ENCODE data around the gene AGXT2. TPM values are rescaled to one million over a fixed set of nuclear protein-coding genes. Genes with fewer than 3 reads are reported as not detected.

Gene AGXT2
- total RNA-seq, 8 experiments from 2014 or later: 0.13 to 1.2 (median 0.33) TPM; not detected in 4

DNA sequence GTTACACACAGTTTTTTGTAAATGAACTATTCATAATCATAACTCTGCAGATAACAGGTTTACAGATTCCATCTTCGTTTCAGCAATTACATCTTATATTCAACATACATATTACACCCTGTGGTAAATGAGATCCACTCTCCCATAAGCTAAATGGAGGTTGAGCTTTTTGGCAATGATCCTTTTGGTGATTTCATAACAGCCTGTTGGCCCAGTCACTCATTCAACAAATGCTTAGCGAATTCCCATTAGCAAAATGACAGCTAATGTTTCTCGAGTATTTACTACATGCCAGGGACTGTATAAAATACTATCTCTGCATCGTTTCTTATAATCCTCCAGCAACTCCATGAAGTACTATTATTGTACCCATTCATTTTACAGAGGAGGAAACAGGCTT lies 25.4 kb upstream of the AGXT2 start:
- in situ Hi-C loops (cut with MboI; ENCODE audit: low pct_unique_long_range_greater_than_20kb in 2 of 9, low sequenced_read_pairs in 9 of 9, unreplicated experiment in 9 of 9): no loop called here
- Histone ChIP-seq H3K4me3 (no peak overlapping the region), H3K4me1 (replicated peaks in 1 of 2) (no peaks in the 10 kb centered on the region), H3K27ac (no peak overlapping the region)
- ATAC-seq (replicated peaks in 6 of 8): no peak
- WGBS, 10 experiments: 50 to 86% (median 71%) methylated on average over 1 to 4 of the region's 4 CpGs

DNA sequence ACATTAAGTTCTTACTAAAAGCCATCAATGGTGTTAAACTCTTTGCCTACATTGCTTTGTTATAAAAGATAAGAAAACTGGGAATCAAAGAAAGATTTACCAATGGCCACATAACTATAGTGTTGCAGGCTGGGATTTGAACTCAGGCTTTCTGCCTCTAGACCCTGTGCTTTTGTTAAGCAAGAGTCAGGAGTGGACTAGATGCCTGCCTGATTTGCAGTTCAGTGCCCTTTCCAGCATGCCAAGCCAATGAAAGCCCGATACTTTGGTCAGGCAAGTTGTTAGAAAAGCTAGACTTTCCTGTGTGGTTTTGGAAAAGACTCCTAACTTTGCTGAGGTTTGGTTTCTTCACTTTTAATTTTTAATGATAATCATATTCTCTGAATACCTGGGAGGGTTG lies 21.4 kb upstream of the AGXT2 start:
- WGBS, 10 experiments: 83 to 100% (median 100%) methylated on average over 1 of the region's 1 CpG; no CpG with 5 or more reads in 3 of the 10 experiments
- H3K4me3 ChIP-seq: no peak overlapping the region
- no peaks in the 10 kb centered on the region for H3K4me1 ChIP-seq (replicated peaks in 1 of 2)
- H3K27ac ChIP-seq: no peak overlapping the region
- ATAC-seq (replicated peaks in 6 of 8): no peak
- in situ Hi-C loops (cut with MboI; ENCODE audit: low pct_unique_long_range_greater_than_20kb in 2 of 9, low sequenced_read_pairs in 9 of 9, unreplicated experiment in 9 of 9): no loop called here

GRCh38 chr5:35067985-35068384 lies 20.2 kb upstream of the AGXT2 start:
- in situ Hi-C loops (cut with MboI; ENCODE audit: low pct_unique_long_range_greater_than_20kb in 2 of 9, low sequenced_read_pairs in 9 of 9, unreplicated experiment in 9 of 9): no loop called here
- 58 to 100% (median 83%) methylated on average over 1 to 2 of the region's 2 CpGs; no CpG with 5 or more reads in 3 of the 10 experiments for WGBS, 10 experiments
- no peak overlapping the region for H3K4me3 ChIP-seq
- ATAC-seq (replicated peaks in 6 of 8): peak in 3 of 8 experiments; percentile 51 to 84 (median 69)
- H3K27ac ChIP-seq: no peak overlapping the region
- H3K4me1 ChIP-seq (replicated peaks in 1 of 2): no peaks in the 10 kb centered on the region

- in situ Hi-C loops (cut with MboI; ENCODE audit: low pct_unique_long_range_greater_than_20kb in 2 of 9, low sequenced_read_pairs in 9 of 9, unreplicated experiment in 9 of 9): no loop called here
- WGBS, 10 experiments: 85 to 100% (median 90%) methylated on average over 1 to 5 of the region's 5 CpGs; no CpG with 5 or more reads in 2 of the 10 experiments
- no peaks in the 10 kb centered on the region for H3K4me1 ChIP-seq (replicated peaks in 1 of 2)
- H3K27ac ChIP-seq: no peak overlapping the region
- ATAC-seq (replicated peaks in 6 of 8): no peak
- H3K4me3 ChIP-seq: no peak overlapping the region
These were observed 18.6 kb upstream of the AGXT2 start for GRCh38 chr5:35066260-35066795.

- Histone ChIP-seq H3K4me3 (no peak overlapping the region), H3K4me1 (replicated peaks in 1 of 2) (no peaks in the 10 kb centered on the region), H3K27ac (no peak overlapping the region)
- in situ Hi-C loops (cut with MboI; ENCODE audit: low pct_unique_long_range_greater_than_20kb in 2 of 9, low sequenced_read_pairs in 9 of 9, unreplicated experiment in 9 of 9): no loop called here
- no peak for ATAC-seq (replicated peaks in 6 of 8)
- 21 to 94% (median 82%) methylated on average over 2 to 4 of the region's 4 CpGs; no CpG with 5 or more reads in 1 of the 10 experiments for WGBS, 10 experiments
These were observed 15.7 kb upstream of the AGXT2 start for GRCh38 chr5:35063414-35063813.

- WGBS, 10 experiments: 40 to 100% (median 100%) methylated on average over 1 to 2 of the region's 2 CpGs; no CpG with 5 or more reads in 4 of the 10 experiments
- in situ Hi-C loops (cut with MboI; ENCODE audit: low pct_unique_long_range_greater_than_20kb in 2 of 9, low sequenced_read_pairs in 9 of 9, unreplicated experiment in 9 of 9): no loop called here
- peak in 2 of 8 experiments; percentile 72 to 76 for ATAC-seq (replicated peaks in 6 of 8)
These were observed 13.5 kb upstream of the AGXT2 start for GRCh38 chr5:35061211-35061770.

DNA sequence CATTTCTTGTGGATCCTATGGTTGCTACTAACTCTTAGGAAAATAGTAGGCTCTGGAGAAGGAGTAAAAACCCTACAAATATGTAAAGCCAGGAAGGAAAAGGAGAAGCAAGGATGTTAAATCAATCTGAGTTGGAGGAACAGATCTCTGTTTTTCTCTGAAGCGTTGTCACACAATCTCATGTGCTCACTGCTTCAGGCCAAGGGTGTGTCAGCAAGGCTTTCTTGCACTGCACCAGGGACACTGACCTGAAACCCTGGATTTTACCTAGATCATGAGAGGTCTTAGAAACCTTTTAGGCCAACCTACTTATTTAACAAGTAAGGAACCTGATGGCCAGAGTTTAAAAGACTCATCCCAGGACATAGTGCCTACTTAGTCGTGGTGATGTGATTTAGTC lies 12.5 kb upstream of the AGXT2 start:
- peak in 2 of 8 experiments; percentile 62 to 65 for ATAC-seq (replicated peaks in 6 of 8)
- in situ Hi-C loops (cut with MboI; ENCODE audit: low pct_unique_long_range_greater_than_20kb in 2 of 9, low sequenced_read_pairs in 9 of 9, unreplicated experiment in 9 of 9): no loop called here
- WGBS, 10 experiments: 20 to 88% (median 65%) methylated on average over 1 to 2 of the region's 2 CpGs; no CpG with 5 or more reads in 2 of the 10 experiments

More at GRCh38 chr5:35061211-35061770, 13.5 kb upstream of the AGXT2 start:
- Histone ChIP-seq H3K4me1 (replicated peaks in 1 of 2) (no peaks in the 10 kb centered on the region), H3K4me3 (no peak overlapping the region), H3K27ac (no peak overlapping the region)

GRCh38 chr5:35059251-35059650 lies 11.5 kb upstream of the AGXT2 start:
- H3K4me1 ChIP-seq (replicated peaks in 1 of 2): no peaks in the 10 kb centered on the region
- H3K4me3 ChIP-seq: no peak overlapping the region
- H3K27ac ChIP-seq: no peak overlapping the region
- no peak for ATAC-seq (replicated peaks in 6 of 8)
- in situ Hi-C loops (cut with MboI; ENCODE audit: low pct_unique_long_range_greater_than_20kb in 2 of 9, low sequenced_read_pairs in 9 of 9, unreplicated experiment in 9 of 9): no loop called here

More for the DNA sequence above, 12.5 kb upstream of the AGXT2 start:
- Histone ChIP-seq H3K4me3 (no peak overlapping the region), H3K4me1 (replicated peaks in 1 of 2) (no peaks in the 10 kb centered on the region), H3K27ac (no peak overlapping the region)

- WGBS, 10 experiments: 33 to 95% (median 61%) methylated on average over 1 to 3 of the region's 3 CpGs; no CpG with 5 or more reads in 1 of the 10 experiments
- peak in 3 of 8 experiments; percentile 24 to 52 (median 31) for ATAC-seq (replicated peaks in 6 of 8)
- H3K27ac ChIP-seq: no peak overlapping the region
- H3K4me3 ChIP-seq: no peak overlapping the region
- in situ Hi-C loops (cut with MboI; ENCODE audit: low pct_unique_long_range_greater_than_20kb in 2 of 9, low sequenced_read_pairs in 9 of 9, unreplicated experiment in 9 of 9): no loop called here
- no peaks in the 10 kb centered on the region for H3K4me1 ChIP-seq (replicated peaks in 1 of 2)
These were observed 10.6 kb upstream of the AGXT2 start for GRCh38 chr5:35058374-35058788.

GRCh38 chr5:35056686-35057085 lies 8.9 kb upstream of the AGXT2 start:
- in situ Hi-C loops (cut with MboI; ENCODE audit: low pct_unique_long_range_greater_than_20kb in 2 of 9, low sequenced_read_pairs in 9 of 9, unreplicated experiment in 9 of 9): no loop called here
- no peak for ATAC-seq (replicated peaks in 6 of 8)
- no peak overlapping the region for H3K27ac ChIP-seq
- 0 to 92% (median 78%) methylated on average over 1 to 2 of the region's 2 CpGs for WGBS, 10 experiments
- no peaks in the 10 kb centered on the region for H3K4me1 ChIP-seq (replicated peaks in 1 of 2)
- no peak overlapping the region for H3K4me3 ChIP-seq

DNA sequence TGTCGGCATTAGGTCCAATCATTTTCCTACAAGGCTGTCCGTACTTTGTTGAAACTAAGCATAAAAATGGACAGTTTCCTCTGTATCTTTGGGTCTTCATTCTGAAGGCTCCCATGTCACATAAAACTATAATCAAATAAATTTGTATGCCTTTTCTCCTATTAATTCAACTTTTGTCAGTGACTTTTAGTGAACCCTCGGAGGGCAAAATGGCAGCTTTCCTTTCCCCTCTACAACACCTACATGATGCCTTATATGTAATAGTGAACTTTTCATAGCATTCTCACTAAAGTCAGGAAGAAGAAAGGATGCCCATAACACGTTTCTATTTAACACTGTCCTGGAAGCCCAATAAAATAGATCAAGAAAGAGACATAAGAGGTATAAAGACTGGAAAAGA lies 5.1 kb upstream of the AGXT2 start:
- 20 to 100% (median 80%) methylated on average over 1 to 4 of the region's 4 CpGs for WGBS, 10 experiments
- H3K4me1 ChIP-seq (replicated peaks in 1 of 2): no peaks in the 10 kb centered on the region
- H3K27ac ChIP-seq: no peak overlapping the region
- ATAC-seq (replicated peaks in 6 of 8): no peak
- in situ Hi-C loops (cut with MboI; ENCODE audit: low pct_unique_long_range_greater_than_20kb in 2 of 9, low sequenced_read_pairs in 9 of 9, unreplicated experiment in 9 of 9): no loop called here
- H3K4me3 ChIP-seq: no peak overlapping the region

DNA sequence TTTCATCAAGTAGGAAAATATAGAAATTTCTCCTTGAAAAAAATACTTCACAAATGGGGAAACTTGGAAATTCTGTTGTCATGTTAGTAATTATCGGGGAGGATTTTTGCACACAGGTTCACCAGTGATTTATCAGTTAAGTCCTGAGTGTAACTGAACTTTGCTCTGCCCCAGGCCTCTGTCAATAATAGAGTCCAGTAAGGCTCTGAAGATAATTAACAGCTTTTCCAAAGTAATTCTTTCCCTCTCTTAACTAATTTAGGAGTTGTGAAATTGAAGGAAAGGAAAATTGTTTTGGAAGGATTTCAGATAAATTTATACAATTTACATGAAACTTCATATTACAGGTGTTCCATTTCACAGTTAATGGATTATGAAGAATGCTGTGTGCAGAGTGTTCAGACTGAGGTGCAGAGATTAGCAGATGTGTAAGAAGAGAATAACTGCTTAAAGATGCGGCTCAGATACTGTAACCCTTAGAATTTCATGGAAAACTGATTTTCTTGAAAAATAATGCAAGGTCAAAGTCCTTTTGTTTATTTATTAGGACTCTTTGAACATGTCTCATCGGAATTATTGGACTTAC lies 2.9 kb upstream of the AGXT2 start:
- Histone ChIP-seq H3K4me3 (no peak overlapping the region), H3K4me1 (replicated peaks in 1 of 2) (no peaks in the 10 kb centered on the region), H3K27ac (no peak overlapping the region)
- ATAC-seq (replicated peaks in 6 of 8): no peak
- in situ Hi-C loops (cut with MboI; ENCODE audit: low pct_unique_long_range_greater_than_20kb in 2 of 9, low sequenced_read_pairs in 9 of 9, unreplicated experiment in 9 of 9): no loop called here
- 62 to 100% (median 91%) methylated on average over 1 to 3 of the region's 3 CpGs for WGBS, 10 experiments

GRCh38 chr5:35048910-35049309 lies 1.2 kb upstream of the AGXT2 start:
- Histone ChIP-seq H3K27ac (no peak overlapping the region), H3K4me3 (no peak overlapping the region), H3K4me1 (replicated peaks in 1 of 2) (no peaks in the 10 kb centered on the region)
- in situ Hi-C loops (cut with MboI; ENCODE audit: low pct_unique_long_range_greater_than_20kb in 2 of 9, low sequenced_read_pairs in 9 of 9, unreplicated experiment in 9 of 9): no loop called here
- ATAC-seq (replicated peaks in 6 of 8): no peak
- 67 to 100% (median 86%) methylated on average over 1 of the region's 1 CpG; no CpG with 5 or more reads in 7 of the 10 experiments for WGBS, 10 experiments
